GM19468 (cell line): ENCODE results near the gene EEFSEC.

Source experiments
- ATAC-seq: cut with Tn5 transposase; IDR thresholded peaks from one replicate; pipeline ENCODE4 v1.9.1; 2021; ENCODE audit warnings: mild to moderate bottlenecking, moderate library complexity, moderate number of reproducible peaks; ENCODE audit not compliant: unreplicated experiment; ENCODE audit errors: extremely low read depth

EEFSEC gene

DNA sequence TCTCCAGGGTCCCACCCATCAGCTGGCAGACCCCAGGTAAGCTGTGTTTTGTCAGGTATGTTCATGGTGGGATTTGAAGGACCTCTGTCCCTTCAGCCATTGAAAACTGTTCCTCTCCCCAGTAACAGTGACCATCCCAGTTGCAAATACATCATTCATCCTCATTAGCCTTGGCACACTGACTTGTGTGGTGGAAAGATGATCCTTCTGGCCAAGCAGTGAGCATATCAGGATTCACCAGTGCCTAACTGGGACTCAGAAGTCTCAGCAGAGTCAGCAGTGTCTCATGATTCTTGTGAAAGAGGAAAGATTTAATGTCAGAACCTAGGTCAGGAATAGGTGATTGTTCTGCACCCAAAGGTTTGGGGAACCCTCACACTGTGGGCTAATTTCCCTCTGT is 223.2 kb downstream of the EEFSEC start:
- no peak for ATAC-seq

DNA sequence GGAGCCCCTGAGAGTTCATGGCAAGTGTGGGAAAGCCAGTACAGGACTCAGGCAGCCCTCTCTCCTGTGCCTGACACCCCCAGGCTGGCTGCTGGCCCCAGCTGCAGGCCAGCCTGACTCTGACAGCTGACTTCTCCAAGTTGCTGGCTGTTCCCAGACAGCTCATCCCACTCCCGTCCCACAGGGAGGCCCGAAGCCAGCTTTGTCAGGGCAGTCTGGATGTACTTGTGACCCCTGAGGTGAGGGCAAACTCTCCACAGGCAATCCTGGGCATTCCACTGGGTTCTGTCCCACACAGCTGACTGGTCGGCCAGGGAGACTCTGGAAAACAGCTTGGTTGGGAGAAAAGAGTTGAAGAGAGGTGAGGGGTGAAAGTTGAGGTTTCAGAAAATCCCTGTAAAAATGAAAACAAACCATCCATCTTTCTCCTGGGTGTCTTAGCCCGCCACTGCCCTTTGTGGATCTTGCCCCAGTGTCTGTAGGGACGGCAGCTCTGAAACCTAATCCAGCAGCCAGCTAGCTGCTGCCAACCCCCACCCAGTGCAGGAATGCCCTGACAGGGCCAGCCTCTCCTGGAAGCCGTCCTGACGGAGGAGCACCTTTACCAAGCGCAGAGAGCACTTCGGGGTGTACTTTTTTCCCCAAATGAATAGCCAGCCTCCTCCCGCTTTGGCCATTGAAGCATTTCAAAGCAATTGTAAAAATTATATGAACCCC is 225.5 kb downstream of the EEFSEC start:
- no peak for ATAC-seq

DNA sequence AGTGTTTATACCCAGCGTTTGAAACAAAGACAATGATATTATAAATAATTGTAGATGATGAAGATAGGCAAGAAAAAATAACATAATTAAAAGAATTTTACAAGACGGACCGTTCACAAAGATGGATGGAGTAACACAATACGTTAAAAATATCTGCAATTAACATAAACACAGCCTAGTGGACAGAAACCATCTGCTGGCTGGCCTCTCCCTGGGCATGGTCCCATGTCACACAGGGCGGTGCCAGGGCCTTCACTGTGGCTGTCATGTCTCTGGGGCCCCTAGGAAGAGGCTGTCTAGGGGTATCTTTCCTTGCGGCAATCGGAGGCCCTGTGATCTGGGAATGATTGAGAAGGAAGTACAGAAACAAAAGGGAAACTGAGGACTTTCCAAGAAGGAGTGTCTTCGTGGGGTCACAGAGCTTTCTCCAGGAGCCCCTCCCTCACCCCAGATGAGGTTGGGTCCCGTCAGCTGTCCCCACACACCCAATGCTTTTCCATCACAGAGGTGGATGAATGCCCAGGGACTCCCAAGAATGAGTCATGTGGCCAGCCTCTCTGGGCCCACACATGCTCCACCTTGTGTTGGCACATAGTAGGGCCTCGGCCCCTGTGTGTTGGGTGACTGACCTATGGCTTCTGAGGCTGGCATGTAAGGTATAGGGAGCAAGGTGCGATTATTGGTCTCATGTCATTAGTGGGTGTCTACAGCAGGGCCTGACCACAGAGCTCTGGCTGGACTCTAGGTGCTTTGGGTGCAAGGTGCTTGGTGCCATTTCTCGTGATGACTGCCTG is 226.3 kb downstream of the EEFSEC start:
- no peak for ATAC-seq

DNA sequence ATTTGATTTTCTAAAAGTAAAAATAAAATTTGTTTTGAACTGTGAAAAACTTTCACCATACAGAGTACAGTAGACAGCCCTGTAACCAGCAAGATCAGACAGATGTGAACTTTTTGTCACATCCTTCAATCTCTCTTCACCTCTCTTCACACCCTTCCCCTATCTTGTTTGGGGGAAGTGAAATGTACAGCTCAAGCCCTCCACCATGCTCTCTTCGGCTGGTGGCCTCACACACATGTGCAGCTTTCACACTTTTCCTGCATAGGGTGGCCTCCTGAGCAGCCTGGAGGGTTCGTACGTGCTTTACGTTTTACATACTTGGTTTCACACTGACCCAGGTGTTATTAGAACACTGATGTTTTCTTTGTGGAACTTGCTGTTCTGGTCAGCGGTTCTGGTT is 227.0 kb downstream of the EEFSEC start:
- ATAC-seq: no peak

DNA sequence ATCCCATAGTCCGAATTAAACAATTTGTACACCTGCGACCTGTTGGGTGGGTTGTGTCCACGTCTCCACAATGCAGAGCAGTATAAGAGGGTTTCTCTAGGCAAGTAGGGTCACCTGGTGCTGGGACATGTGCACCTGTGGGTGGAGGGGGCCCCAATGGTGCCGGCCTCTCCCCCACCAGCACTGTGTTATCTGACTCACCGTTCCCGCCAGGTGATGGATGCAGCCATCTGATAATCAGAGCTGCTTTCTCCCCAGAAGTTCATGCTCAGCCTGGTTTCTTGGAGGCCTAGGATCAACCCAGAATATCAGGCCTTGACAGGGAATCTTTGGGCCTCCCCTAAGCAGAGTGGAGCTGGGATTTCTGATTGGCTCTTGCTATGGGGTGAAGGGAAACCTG is 227.4 kb downstream of the EEFSEC start:
- no peak for ATAC-seq

DNA sequence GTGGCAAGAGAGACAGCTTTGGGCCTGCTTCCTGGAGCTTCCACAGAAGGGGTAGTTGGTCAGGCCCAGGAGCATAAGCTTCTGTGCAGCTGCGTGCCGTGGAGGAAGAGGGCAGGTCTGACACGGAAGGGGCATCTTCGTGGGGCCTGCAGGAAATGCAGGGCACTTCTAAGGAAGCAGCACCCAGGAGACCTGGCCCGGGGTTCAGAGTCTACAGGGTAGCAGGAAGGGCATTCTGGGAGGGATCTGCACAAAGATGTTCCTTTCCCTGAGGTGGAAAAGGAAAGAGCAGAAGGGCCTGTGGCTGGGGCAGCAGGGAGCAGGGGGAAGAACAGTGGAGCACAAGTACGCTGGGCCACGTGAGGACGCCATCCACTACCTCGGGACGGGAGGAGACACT is 228.3 kb downstream of the EEFSEC start:
- ATAC-seq: no peak

DNA sequence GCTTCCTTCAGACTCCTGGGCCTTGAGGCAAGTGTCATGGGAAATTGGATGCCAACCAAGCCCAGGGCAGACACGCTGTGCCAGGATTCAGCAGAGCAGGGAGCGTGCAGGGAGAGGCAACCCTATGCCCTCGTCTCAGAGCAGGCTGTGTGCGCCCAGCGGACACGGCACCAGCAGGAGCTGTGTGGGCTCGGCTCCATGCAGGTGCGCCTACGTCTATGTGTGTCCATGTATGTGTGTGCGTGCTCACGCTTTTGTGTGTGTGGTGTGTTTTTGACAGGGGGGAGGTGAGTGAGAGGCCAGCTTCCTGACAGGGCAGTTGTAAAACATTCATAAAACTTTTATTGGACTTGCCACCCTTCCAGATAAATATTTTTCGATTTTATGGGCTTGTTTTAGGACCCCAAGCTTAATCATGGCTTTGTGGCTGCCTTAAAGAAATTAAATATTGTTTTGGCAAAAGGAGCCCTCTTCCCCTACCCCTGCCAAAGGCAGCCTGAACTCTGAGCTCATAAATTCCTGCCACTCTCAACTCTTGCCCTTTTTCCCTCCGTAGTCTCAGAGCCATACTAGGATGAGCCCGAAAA is 229.0 kb downstream of the EEFSEC start:
- no peak for ATAC-seq

DNA sequence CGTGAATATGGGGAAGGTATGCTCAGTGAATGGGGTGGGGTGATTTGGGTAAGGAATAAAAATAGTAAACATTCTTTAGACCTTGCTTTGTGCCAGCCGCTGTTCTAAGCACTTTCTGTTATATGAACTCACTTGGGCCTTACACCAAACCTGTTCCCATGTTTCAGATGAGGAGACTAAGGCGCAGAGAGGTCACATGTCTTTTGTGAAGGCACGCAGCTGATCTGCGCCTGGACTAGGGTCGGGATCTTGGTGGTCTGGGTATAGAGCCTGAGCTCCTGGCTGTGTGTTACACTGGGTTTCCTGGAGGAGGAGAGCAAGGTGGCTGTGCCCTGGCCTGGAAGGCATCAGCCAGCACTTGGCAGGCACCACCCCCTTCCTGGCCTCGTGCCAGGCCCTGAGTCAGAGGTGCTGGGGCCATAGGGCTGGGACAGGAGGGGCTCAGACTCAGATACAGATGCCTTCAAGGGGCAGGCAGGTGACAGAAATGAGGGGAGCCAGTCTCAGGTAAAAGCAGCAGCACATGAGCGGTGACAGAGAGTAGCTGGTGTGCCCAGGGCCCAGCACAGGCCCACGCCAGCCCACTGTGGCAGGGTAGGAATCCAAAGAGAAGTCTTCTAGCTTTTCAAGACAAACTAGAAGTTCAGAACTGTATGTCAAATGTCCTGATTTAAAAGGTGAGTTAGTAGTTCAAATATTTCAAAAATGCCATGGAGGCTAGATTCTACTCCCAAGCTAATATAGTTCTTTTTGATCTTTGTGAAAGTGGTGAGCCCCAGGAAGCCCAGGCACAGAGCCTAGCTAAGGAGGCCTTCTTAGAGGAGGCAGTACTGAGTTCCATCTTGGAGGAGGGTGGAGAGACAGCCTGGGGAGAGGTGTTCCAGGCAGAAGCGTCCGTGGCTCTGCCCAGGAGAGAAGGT is 230.3 kb downstream of the EEFSEC start:
- no peak for ATAC-seq

DNA sequence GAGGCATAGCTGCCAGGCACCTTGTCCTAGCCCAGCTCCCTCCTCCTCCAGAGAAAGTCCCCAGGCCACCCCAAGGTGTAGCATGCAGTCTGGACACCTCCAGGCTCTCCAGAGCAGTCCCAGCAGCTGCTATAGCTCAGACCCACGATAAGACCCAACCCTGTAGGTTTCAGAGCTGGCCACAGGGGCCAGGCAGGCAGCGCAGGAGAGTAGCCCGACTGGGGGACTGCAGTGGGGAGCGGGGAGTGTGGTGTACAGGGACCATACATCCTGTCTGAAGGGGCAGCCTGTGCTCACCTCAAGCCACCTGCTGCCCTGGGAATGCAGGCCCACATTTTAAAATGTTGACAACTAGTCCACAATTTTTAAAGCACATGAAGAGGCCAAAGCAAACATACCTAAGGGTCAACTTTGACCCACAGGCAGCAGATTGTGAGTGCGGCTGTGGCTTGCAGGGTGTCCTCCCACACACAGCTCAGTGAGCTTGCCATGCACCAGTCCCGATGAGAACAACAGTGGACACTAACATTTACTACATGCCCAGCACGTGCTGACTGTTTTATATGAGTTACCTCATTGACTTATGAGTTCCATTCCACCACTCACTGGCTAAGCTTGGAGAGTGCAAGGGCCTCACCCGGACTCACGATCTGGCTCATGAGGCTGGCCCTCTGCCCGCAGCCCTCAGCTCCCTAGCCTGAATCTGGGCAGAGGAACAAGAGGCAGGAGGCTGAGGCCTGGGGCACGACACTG is 232.0 kb downstream of the EEFSEC start:
- no peak for ATAC-seq

DNA sequence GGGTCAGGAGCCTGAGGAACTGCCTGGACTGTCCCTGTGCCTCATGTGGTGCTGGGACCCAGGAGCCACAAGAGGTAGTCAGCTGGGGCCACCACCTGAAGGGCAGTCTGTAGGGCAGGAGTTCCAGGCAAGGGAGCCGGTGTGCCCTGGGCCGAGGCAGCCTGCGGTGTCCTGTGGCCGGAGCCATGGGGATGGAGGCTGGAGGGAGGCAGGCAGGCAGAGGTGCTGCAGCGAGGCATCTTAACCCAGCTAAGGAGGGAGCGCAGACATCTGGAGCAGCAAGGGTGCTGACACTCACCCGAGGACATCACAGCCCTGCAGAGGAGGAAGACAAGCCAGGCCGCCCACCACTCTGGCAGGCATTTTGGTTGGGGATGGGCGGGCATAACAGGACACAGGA is 235.7 kb downstream of the EEFSEC start:
- ATAC-seq: no peak

DNA sequence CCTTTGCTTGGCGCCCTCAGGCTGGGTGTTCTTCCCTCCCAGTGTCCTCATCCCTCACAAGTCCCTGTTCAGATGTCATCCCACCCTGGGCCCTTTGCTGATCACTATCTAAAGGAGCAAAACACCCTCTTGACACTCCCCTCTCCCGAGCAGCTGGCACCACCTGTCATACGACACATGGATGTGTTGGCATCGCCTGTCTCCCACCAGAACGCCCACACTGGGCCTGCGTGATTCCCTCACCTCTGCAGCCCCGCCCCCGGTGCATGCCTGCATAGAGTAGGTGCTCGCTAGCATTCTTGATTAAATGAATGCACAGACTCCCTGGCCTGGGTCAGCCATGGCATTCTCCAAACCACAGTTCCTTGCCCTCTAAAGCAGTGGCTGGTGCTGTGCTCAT is 237.6 kb downstream of the EEFSEC start:
- no peak for ATAC-seq

DNA sequence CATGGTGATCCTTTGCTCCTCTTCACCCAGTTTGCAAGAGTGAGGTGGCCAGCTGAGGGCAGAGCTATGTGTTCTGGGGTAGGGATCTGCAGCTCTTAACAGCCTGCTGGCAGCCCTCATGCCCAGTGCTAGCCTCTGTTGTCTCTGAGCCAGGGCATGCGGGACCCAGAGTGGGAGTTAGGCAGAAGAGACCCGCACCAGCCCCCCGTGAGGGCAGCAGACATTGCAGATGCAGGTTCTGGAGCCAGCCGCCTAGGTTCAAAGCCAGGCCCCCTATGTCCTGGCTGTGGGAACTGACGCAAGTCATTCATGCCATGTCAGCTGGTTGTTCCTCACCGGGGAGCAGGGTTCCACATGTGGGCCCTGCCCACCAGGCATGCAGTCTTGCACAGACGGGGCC is 238.7 kb downstream of the EEFSEC start:
- ATAC-seq: no peak

DNA sequence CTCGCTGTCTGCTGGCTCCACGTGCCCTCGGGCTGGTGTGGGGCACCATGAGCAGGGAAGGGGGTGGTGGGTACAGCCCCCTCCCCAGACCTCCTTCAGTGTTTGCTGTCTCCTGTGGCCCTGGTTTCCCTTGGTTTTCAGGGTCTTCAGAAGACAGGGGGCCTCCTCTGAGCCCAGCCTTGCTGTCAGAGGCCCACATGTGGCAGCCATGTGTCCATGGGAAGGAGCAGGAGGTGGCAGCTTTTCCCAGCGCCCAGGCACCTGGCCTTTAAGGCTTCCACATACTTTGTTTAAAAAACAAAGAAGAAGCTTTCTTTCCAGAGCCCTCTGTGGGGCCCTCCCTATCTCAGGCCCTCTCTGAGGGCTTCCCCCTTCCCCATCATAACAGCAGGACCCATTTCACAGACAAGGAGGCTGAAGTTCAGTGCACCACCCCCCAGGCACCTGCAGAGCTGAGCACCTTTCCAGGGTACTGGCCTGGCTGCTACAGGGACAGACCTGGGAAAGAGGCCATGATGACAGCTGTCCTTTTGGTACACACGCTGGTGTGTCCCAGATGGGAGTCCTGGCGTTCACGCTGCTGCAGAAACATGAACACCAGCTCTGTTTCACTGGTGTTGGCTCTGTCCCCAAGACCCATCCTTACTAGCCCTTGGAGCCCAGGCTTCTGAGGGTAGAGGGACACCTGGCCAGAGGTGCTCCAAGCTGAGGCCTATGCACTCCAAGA is 239.7 kb downstream of the EEFSEC start:
- ATAC-seq: no peak

DNA sequence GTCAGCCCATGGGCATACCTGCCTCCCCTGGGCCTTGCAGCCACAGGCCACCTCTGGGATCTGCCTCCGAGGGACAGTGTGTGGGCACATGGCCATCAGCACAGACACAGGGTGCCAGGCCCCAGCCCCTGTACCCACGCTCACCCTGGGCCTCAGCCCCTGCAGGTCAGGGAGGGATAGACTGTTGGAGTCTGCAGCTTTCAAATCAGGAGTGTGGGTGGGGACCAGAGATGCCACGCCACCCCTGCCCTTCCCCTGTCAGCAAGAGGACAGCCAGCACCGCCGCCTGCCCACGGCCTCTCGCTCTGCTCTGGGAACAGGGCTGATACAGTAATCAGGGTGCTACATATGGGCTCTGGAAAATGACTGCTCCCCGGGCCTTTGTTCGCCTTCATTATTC is 240.8 kb downstream of the EEFSEC start:
- ATAC-seq: no peak

DNA sequence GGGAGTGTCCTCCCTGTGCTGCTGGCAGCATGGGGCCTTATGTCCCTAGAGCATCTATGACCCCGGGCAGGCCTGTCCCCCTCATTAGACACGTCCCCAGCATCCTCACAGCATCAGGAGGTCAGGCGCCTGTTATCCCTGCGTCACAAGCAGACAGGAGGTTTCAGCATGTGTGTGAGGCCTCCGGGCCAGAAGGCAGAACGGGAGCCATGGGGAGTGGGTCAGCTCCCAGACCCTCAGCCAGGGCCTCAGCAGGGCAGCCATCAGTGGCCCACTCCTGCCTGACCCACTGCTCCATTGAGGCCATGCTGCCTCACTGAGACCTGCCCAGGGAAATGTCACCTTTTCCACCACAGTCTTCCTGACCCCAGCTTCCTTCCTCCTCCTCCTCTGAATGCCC is 241.8 kb downstream of the EEFSEC start:
- ATAC-seq: no peak

DNA sequence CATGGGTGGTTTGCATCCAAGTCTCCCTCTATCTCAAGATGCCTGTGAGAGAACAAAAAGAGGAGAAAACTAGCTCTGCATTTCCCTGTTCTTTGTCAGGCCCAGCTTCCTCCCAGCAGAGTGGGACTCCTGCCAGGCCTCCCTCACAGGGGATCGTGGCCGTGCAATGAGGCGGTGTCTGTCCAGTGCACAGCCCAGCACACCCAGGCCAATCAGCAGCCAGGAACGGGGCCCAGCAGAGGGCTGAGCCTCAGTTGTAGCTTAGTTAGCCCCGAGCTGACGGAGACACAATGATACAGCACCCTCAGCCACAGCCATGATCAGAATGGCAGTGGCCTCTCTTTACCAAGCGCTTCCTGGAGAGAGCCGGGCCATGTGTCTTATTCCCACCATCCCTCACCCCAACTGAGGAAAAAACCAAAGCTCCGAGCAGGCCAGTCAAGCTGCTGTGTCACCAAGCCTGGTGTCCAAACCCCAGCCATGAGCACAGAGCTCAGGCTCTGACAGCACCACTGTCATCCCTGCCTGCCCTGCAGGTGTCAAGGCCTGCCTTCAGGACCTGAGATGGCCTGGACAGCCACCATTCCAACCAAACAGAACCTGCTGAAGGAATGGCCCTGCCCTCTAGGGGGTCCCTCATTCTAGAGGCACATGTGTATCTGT is 242.3 kb downstream of the EEFSEC start:
- no peak for ATAC-seq

DNA sequence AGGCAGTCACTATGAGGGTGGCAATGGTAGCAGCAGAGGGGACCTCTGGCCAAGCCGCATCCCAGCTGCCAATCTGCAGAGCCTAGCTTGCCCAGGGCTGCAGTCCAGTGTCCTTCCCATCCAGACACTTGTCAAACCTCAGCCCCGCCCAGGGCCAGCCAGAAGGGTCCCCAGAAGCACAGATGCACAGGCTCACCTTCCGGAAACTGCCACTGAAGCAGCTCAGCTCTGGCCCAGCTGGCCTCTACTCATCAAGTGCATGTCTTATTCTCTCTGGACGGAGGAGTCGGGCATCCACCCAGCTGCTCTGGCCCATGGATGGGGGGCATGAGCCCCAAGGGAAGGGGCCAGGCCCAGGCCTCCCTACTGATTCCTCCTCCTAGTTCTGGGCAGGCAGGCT is 244.2 kb downstream of the EEFSEC start:
- ATAC-seq: no peak

DNA sequence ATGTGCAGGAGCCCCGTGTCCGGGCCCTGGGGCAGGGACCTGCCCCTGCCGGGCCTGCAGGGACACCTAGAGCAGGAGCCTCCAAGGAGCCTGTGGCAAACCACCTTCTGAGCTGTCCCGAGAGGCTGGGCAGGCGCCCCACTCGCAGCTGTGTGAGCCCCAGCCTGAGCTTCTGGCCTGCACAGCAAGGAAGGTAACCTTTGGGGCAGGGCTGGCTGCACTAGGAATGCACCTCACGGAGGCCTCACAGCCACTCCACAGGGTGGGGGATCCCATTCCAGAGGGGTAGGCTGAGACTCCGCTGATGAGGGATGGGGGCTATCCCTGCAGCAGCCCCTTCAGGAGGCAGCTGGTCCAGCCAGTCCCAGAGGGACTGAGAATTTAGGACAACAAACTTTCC is 245.3 kb downstream of the EEFSEC start:
- no peak for ATAC-seq
